ENCODE measurements around the gene MXD1.

MXD1 gene

GRCh38 chr2:69977186-69977585 lies 62.3 kb downstream of the MXD1 start:
- DNase-seq (ENCODE audit: low read depth), result no peak

DNA sequence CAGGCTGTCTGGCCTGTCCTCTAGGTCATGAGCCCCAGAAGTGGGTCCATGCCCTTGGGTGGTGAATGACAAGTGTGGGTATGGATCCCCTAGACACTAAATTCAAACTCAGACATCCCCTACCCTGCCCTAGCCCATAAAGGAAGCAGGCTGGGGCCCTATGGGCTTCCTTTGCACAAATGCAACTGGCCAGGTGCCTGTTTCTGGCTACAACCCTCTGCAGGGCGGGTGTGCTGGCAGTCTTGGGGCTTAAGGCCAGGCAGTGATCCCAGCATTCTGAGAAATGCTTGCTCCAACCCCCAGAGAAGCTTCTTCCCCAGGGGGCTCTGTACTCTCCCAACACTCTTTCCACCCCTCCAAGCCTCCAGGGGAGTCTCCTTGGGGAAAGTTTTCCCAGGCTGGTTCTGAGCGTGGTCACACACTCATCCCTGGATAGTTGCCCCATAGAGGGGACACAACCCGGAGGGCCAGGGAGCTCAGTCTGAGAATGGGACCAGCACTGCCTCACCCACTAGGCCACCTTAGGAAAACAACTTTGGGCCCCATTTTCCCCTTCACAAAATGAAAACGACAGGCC lies 63.1 kb downstream of the MXD1 start:
- no peak for DNase-seq (ENCODE audit: low read depth)

- no peak for DNase-seq (ENCODE audit: low read depth)
These were observed 65.2 kb downstream of the MXD1 start for GRCh38 chr2:69979902-69980807.

- no peak for DNase-seq (ENCODE audit: low read depth)
These were observed 68.6 kb downstream of the MXD1 start for GRCh38 chr2:69983392-69983966.

- no peak for DNase-seq (ENCODE audit: low read depth)
These were observed 70.3 kb downstream of the MXD1 start for GRCh38 chr2:69985216-69985615.

GRCh38 chr2:69985688-69986087 lies 70.8 kb downstream of the MXD1 start:
- no peak for DNase-seq (ENCODE audit: low read depth)

DNA sequence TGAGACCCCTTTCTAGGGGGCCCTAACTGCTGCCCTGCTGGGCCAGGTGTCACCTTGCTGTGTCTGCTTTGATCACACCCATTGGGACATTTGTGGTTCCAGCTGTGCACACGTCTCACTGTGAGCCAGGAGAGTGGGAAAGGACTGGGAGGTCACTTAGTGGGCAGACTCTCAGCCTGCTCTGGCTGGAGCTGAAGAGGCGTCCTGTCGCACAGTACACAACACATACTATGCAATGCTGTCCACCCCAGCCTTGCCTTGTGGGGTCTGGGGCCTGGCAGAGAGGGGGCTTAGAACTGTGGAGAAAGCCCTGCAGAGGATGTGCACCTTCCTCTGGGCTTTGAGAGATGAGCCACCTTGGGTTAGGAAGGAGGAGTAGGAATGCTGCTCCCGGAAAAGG lies 71.8 kb downstream of the MXD1 start:
- no peak for DNase-seq (ENCODE audit: low read depth)

- no peak for DNase-seq (ENCODE audit: low read depth)
These were observed 73.3 kb downstream of the MXD1 start for GRCh38 chr2:69988086-69988635.

- no peak for DNase-seq (ENCODE audit: low read depth)
These were observed 74.1 kb downstream of the MXD1 start for GRCh38 chr2:69989009-69989408.

DNA sequence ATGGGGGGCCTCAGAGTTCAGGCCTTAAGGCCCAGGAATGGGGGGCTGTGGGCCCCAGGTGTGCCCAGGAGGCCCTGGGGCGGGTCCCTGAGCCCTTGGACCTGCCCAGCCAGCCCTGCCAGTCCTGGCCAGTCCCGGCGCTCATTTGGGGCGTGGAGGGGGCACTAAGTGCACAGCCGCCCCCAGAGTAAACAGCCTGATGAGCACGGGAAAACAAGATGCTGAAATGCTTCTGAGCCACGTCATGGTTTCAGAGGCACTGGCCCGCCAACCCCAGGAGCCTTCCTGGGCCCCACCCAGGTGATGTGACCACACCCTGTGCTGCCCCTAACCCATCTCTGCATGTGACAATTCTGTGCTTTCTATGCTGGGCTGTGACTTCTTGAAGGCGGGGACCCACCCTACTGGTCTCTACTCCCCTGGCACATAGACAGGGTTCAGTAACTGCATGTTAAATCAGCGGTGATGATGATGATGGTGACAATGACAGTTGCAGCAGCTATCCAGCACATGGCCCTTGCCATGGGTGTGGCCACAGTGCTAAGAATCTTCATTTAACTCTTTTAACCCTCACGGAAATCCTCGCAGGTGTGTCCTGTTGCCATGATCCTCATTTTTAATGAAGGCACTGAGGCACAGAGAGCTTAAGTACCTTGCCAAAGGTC lies 74.7 kb downstream of the MXD1 start:
- DNase-seq (ENCODE audit: low read depth), result no peak

Data from activated T-helper 9 cell treated with anti-CD3 and anti-CD28 coated beads, Interleukin-2, amount 50 U/mL, for 16 hours (primary cell).